WERI-Rb-1 (cell line): ENCODE data around the gene RRP15.

ENCODE experiments used
- DNase-seq: peaks from one replicate; pipeline ENCODE4 v3.0.0-alpha.2; 2020
- H3K27ac ChIP-seq: fragments of 250-450 bp; sonication (Bioruptor Pico); 2 replicates; pipeline ENCODE4 v1.5.1; 2020; ENCODE audit warnings: mild to moderate bottlenecking, moderate library complexity
- H3K27me3 ChIP-seq: fragments of 250-450 bp; sonication (Bioruptor Pico); 2 replicates; pipeline ENCODE4 v1.5.1; 2021; ENCODE audit warnings: mild to moderate bottlenecking, low read depth, moderate library complexity; ENCODE audit not compliant: insufficient read depth, severe bottlenecking
- H3K36me3 ChIP-seq: fragments of 250-450 bp; sonication (Bioruptor Pico); 2 replicates; pipeline ENCODE4 v1.5.1; 2020; ENCODE audit warnings: mild to moderate bottlenecking, moderate library complexity
- H3K4me3 ChIP-seq: 2 replicates; pipeline ENCODE4 v1.5.1; 2011; ENCODE audit warnings: low read depth, mild to moderate bottlenecking, control low read depth, low read length
- H3K9me3 ChIP-seq: fragments of 250-450 bp; sonication (Bioruptor Pico); 2 replicates; pipeline ENCODE4 v1.5.1; 2021; ENCODE audit warnings: mild to moderate bottlenecking, moderate library complexity; ENCODE audit not compliant: severe bottlenecking
- CTCF ChIP-seq: IDR thresholded peaks from 2 replicates; pipeline ENCODE4 v1.5.1; 2011; ENCODE audit warnings: low read depth, mild to moderate bottlenecking, control low read depth, inconsistent platforms, low read length

RRP15 gene

GRCh38 chr1:218352075-218352438 lies 67.0 kb downstream of the RRP15 start:
- Histone ChIP-seq H3K27ac (no peak overlapping the region), H3K36me3 (no peaks in the 10 kb centered on the region)

GRCh38 chr1:218353656-218354055 lies 68.6 kb downstream of the RRP15 start:
- Histone ChIP-seq H3K36me3 (no peaks in the 10 kb centered on the region), H3K27ac (no peak overlapping the region), H3K27me3 (no peaks in the 10 kb centered on the region), H3K4me3 (no peak overlapping the region), H3K9me3 (no peaks in the 10 kb centered on the region)
- no peak for DNase-seq
- TF ChIP-seq CTCF, result no peak

More at GRCh38 chr1:218352075-218352438, 67.0 kb downstream of the RRP15 start:
- TF ChIP-seq CTCF, result no peak
- no peak for DNase-seq
- Histone ChIP-seq H3K9me3 (no peaks in the 10 kb centered on the region), H3K27me3 (no peaks in the 10 kb centered on the region), H3K4me3 (no peak overlapping the region)

- H3K4me3 ChIP-seq, result no peak overlapping the region
- no peak for DNase-seq
- no peaks in the 10 kb centered on the region for H3K27me3 ChIP-seq
- H3K36me3 ChIP-seq, result no peaks in the 10 kb centered on the region
- TF ChIP-seq CTCF, result no peak
- H3K9me3 ChIP-seq, result no peaks in the 10 kb centered on the region
- H3K27ac ChIP-seq, result no peak overlapping the region
Observed at GRCh38 chr1:218355278-218355677, 70.2 kb downstream of the RRP15 start.

GRCh38 chr1:218357211-218357892 lies 72.3 kb downstream of the RRP15 start:
- no peak overlapping the region for H3K27ac ChIP-seq
- H3K9me3 ChIP-seq, result no peaks in the 10 kb centered on the region
- no peak for DNase-seq
- H3K4me3 ChIP-seq, result no peak overlapping the region
- TF ChIP-seq CTCF, result no peak
- H3K36me3 ChIP-seq, result no peaks in the 10 kb centered on the region
- H3K27me3 ChIP-seq, result no peaks in the 10 kb centered on the region

GRCh38 chr1:218357893-218358232 lies 72.8 kb downstream of the RRP15 start:
- no peaks in the 10 kb centered on the region for H3K9me3 ChIP-seq
- no peaks in the 10 kb centered on the region for H3K36me3 ChIP-seq
- H3K27ac ChIP-seq, result no peak overlapping the region
- no peak for TF ChIP-seq CTCF
- no peak overlapping the region for H3K4me3 ChIP-seq
- H3K27me3 ChIP-seq, result no peaks in the 10 kb centered on the region
- no peak for DNase-seq
